PFSK-1 (cell line): ENCODE data around the gene NFAT5.

Source experiments
- POLR2AphosphoS5 ChIP-seq: IDR thresholded peaks from 2 replicates; pipeline ENCODE4 v1.6.1; 2012; ENCODE audit warnings: low read depth, mild to moderate bottlenecking, control low read depth, low read length, moderate library complexity
- SIN3A ChIP-seq: IDR thresholded peaks from 2 replicates; pipeline ENCODE4 v1.6.1; 2012; ENCODE audit warnings: mild to moderate bottlenecking, low read length, moderate library complexity, borderline replicate concordance; ENCODE audit not compliant: insufficient read depth

GRCh38 chr16:69611103-69611640 is 45.4 kb downstream of the NFAT5 start:
- TF ChIP-seq SIN3A (no peak), POLR2AphosphoS5 (no peak)
